Measurements from ENCODE around the gene RNASE8.

- TF ChIP-seq, protein P1, sequence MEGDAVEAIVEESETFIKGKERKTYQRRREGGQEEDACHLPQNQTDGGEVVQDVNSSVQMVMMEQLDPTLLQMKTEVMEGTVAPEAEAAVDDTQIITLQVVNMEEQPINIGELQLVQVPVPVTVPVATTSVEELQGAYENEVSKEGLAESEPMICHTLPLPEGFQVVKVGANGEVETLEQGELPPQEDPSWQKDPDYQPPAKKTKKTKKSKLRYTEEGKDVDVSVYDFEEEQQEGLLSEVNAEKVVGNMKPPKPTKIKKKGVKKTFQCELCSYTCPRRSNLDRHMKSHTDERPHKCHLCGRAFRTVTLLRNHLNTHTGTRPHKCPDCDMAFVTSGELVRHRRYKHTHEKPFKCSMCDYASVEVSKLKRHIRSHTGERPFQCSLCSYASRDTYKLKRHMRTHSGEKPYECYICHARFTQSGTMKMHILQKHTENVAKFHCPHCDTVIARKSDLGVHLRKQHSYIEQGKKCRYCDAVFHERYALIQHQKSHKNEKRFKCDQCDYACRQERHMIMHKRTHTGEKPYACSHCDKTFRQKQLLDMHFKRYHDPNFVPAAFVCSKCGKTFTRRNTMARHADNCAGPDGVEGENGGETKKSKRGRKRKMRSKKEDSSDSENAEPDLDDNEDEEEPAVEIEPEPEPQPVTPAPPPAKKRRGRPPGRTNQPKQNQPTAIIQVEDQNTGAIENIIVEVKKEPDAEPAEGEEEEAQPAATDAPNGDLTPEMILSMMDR (IDR thresholded peaks at IDR 0.05) = no peak
- TF ChIP-seq POLR2A (IDR thresholded peaks at IDR 0.05) = no peak
These were observed 3.4 kb upstream of the RNASE8 start for GRCh38 chr14:21054123-21054767.
